Astrocyte (in vitro differentiated cells and primary cell): ENCODE results near the gene H2BK1.

Source experiments
- EZH2 ChIP-seq: IDR thresholded peaks from 2 replicates; pipeline ENCODE4 v1.6.1; 2012; ENCODE audit warnings: mild to moderate bottlenecking, low read length, inconsistent platforms; ENCODE audit not compliant: insufficient read depth
- TF ChIP-seq, protein P1 (sequence below): IDR thresholded peaks from 2 replicates; pipeline ENCODE4 v1.5.1; 2011; ENCODE audit warnings: low read depth, mild to moderate bottlenecking, inconsistent platforms, low read length, moderate library complexity; ENCODE audit not compliant: insufficient read depth

DNA sequence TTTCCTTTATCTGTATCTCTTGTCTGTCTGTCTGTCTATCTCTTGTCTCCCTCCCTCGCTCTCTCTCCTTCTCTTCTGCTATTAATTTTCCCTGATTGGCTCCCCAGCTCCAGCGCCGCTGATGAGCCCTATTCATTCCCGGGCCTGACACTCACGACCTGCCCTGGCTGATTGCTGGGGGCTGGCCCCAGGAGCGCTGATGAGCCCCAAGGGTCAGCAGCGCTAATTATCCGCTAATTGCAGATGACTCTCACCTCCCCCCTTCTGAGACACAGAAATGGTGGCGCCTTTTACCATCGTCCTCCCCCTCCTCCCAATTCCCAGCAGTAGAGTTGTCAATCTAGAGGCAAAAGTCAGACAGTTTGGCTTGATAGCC is 41.5 kb downstream of the H2BK1 start:
- TF ChIP-seq, protein P1, sequence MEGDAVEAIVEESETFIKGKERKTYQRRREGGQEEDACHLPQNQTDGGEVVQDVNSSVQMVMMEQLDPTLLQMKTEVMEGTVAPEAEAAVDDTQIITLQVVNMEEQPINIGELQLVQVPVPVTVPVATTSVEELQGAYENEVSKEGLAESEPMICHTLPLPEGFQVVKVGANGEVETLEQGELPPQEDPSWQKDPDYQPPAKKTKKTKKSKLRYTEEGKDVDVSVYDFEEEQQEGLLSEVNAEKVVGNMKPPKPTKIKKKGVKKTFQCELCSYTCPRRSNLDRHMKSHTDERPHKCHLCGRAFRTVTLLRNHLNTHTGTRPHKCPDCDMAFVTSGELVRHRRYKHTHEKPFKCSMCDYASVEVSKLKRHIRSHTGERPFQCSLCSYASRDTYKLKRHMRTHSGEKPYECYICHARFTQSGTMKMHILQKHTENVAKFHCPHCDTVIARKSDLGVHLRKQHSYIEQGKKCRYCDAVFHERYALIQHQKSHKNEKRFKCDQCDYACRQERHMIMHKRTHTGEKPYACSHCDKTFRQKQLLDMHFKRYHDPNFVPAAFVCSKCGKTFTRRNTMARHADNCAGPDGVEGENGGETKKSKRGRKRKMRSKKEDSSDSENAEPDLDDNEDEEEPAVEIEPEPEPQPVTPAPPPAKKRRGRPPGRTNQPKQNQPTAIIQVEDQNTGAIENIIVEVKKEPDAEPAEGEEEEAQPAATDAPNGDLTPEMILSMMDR = no peak
- no peak for TF ChIP-seq EZH2
